GM20000 (cell line): ENCODE measurements around the gene SOD1.
"Not testable (repeated sequence)": the region's sequence is repeated elsewhere in the genome, so short reads cannot be mapped to it uniquely, and the experiment has no call there.

Experiments used
- DNase-seq: peaks from one replicate; pipeline ENCODE4 v3.0.0; 2012; ENCODE audit warnings: low spot score
- CTCF ChIP-seq: IDR thresholded peaks from 2 replicates; pipeline ENCODE4 v1.5.1; 2012; ENCODE audit warnings: mild to moderate bottlenecking, control low read depth; ENCODE audit errors: extremely low read depth, missing control alignments

SOD1 gene

GRCh38 chr21:31659286-31659535 lies 282 bp upstream of the SOD1 start:
- DNase-seq = no peak
- TF ChIP-seq CTCF = no peak

DNA sequence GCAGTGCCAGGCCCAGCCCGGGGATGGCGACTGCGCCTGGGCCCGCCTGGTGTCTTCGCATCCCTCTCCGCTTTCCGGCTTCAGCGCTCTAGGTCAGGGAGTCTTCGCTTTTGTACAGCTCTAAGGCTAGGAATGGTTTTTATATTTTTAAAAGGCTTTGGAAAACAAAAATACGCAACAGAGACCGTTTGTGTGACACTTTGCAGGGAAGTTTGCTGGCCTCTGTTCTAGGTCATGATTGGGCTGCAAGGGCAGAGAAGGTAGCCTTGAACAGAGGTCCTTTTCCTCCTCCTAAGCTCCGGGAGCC lies 719 bp downstream of the SOD1 start:
- no peak for TF ChIP-seq CTCF
- DNase-seq = no peak

- no peak for DNase-seq
- TF ChIP-seq CTCF = no peak
These were observed 1.1 kb downstream of the SOD1 start for GRCh38 chr21:31660591-31660990.

GRCh38 chr21:31663584-31664249 lies 4.2 kb downstream of the SOD1 start:
- DNase-seq = no peak
- no peak for TF ChIP-seq CTCF

- no peak for DNase-seq
- no peak for TF ChIP-seq CTCF
These were observed 5.9 kb downstream of the SOD1 start for GRCh38 chr21:31665397-31665796.

DNA sequence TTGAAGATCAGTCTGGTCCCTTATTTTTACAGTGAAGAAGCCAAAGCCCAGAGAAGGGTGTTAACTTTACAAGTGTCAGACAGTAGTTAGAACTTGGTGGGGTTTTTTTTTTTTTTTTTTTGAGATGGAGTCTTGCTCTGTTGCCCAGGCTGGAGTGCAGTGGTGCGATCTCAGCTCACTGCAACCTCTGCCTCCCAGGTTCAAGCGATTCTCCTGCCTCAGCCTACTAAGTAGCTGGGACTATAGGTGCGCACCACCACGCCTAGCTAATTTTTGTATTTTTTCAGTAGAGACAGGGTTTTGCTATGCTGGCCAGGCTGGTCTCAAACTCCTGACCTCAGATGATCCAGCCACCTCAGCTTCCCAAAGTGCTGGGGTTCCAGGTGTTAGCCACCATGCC lies 6.4 kb downstream of the SOD1 start:
- DNase-seq = not testable (repeated sequence)

DNA sequence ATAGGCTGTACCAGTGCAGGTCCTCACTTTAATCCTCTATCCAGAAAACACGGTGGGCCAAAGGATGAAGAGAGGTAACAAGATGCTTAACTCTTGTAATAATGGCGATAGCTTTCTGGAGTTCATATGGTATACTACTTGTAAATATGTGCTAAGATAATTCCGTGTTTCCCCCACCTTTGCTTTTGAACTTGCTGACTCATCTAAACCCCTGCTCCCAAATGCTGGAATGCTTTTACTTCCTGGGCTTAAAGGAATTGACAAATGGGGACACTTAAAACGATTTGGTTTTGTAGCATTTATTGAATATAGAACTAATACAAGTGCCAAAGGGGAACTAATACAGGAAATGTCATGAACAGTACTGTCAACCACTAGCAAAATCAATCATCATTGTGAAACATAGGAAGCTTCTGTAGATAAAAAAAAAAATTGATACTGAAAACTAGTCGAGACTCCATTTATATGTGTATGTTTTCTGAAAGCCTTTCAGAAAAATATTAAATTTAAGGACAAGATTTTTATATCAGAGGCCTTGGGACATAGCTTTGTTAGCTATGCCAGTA lies 7.0 kb downstream of the SOD1 start:
- TF ChIP-seq CTCF = no peak
- DNase-seq = no peak

DNA sequence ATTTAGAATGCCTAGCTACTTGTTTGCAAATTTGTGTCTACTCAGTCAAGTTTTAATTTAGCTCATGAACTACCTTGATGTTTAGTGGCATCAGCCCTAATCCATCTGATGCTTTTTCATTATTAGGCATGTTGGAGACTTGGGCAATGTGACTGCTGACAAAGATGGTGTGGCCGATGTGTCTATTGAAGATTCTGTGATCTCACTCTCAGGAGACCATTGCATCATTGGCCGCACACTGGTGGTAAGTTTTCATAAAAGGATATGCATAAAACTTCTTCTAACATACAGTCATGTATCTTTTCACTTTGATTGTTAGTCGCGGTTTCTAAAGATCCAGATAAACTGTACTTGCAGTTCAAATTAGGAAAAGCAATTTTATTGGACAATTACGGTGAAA lies 7.6 kb downstream of the SOD1 start:
- no peak for DNase-seq
- TF ChIP-seq CTCF = no peak
